ENCODE results near the gene SACM1L. TPM values are rescaled to one million over a fixed set of nuclear protein-coding genes. Genes with fewer than 3 reads are reported as not detected.

SACM1L gene
- total and polyA plus RNA-seq, 4 donors: 12.2 to 35.5 (median 20.5) TPM

DNA sequence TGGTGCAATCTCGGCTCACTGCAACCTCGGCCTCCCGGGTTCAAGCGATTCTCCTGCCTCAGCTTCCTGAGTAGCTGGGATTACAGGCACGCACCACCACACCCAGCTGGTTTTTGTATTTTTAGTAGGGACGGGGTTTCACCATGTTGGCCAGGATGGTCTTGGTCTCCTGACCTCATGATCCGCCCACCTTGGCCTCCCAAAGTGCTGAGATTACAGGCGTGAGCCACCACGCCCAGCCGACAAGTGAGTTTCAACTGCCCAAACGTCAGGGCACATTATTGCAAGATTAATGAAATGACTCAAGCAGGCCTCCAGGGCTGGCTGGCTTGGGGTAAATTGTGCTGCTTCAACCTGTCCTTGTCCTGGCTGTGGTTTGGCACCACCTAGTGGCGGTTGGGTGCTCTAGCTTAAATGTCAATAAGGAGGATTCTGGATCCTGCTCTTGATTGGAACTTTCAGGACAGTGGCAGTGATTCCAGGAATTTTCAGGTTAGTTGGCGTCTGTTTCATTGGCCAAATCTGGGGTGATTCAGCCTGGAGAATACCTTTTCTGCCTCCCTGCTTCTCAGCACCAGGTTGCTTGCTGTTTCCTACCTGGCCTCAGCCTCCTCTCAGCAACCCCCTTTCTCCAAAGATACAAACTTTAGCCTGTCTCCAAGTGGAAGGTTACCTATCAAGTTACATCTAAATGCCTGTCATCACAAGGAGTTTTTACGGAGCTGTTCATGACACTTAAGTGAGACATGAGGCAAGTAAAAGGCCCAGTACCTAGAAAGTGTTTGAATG, 32.4 kb upstream of the SACM1L start:
- WGBS: 35% methylated on average over 14 of the region's 14 CpGs
- Histone ChIP-seq H3K27ac (ENCODE audit: low read depth in 1 of 2, low read length in 2 of 2) (peak overlapping the region; percentile 36 to 79), H3K4me3 (ENCODE audit: low read depth in 1 of 3, low read length in 3 of 3) (no peak overlapping the region), H3K9me3 (ENCODE audit: control insufficient read depth in 4 of 4, low read length in 3 of 4) (no peaks in the 10 kb centered on the region), H3K4me1 (ENCODE audit: control insufficient read depth in 4 of 4, insufficient read depth in 4 of 4, low read length in 3 of 4) (peaks cover 4 to 45% (median 28%) of the 10 kb centered on the region in 4 donors), H3K9ac (ENCODE audit: low read depth in 1 of 2, low read length in 2 of 2) (peak overlapping the region in 1 of 2 donors; percentile 25), H3K27me3 (ENCODE audit: control insufficient read depth in 4 of 4, insufficient read depth in 4 of 4, low read length in 3 of 4) (no peaks in the 10 kb centered on the region), H3K36me3 (ENCODE audit: control insufficient read depth in 4 of 4, insufficient read depth in 3 of 4, low read depth in 1 of 4, low read length in 3 of 4) (no peaks in the 10 kb centered on the region)
- peak; percentile 88 for DNase-seq (ENCODE audit: low spot score)
- TF ChIP-seq GABPA (IDR thresholded peaks at IDR 0.05 in 1 of 2, conservative IDR thresholded peaks at IDR 0.05 in 1 of 2) (no peak), RXRA (IDR thresholded peaks at IDR 0.05) (peak; percentile 44 to 70), RAD21 (IDR thresholded peaks at IDR 0.05) (peak; percentile 99 to 100), HNF4A (conservative IDR thresholded peaks at IDR 0.05) (peak; percentile 23 to 47), SP1 (IDR thresholded peaks at IDR 0.05) (no peak), HNF4G (IDR thresholded peaks at IDR 0.05) (no peak), EGR1 (IDR thresholded peaks at IDR 0.05; ENCODE audit: low read depth in 2 of 2) (no peak), FOXA1 (IDR thresholded peaks at IDR 0.05) (peak; percentile 96), YY1 (IDR thresholded peaks at IDR 0.05) (peak; percentile 13), JUND (IDR thresholded peaks at IDR 0.05) (no peak), TAF1 (conservative IDR thresholded peaks at IDR 0.05) (no peak), NR2F2 (IDR thresholded peaks at IDR 0.05) (no peak), FOXA2 (IDR thresholded peaks at IDR 0.05) (peak; percentile 98)
- TF ChIP-seq, protein P1, sequence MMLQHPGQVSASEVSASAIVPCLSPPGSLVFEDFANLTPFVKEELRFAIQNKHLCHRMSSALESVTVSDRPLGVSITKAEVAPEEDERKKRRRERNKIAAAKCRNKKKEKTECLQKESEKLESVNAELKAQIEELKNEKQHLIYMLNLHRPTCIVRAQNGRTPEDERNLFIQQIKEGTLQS (IDR thresholded peaks at IDR 0.05): no peak
- TF ChIP-seq, protein P2, sequence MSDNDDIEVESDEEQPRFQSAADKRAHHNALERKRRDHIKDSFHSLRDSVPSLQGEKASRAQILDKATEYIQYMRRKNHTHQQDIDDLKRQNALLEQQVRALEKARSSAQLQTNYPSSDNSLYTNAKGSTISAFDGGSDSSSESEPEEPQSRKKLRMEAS (IDR thresholded peaks at IDR 0.05): no peak
- TF ChIP-seq, protein P3, sequence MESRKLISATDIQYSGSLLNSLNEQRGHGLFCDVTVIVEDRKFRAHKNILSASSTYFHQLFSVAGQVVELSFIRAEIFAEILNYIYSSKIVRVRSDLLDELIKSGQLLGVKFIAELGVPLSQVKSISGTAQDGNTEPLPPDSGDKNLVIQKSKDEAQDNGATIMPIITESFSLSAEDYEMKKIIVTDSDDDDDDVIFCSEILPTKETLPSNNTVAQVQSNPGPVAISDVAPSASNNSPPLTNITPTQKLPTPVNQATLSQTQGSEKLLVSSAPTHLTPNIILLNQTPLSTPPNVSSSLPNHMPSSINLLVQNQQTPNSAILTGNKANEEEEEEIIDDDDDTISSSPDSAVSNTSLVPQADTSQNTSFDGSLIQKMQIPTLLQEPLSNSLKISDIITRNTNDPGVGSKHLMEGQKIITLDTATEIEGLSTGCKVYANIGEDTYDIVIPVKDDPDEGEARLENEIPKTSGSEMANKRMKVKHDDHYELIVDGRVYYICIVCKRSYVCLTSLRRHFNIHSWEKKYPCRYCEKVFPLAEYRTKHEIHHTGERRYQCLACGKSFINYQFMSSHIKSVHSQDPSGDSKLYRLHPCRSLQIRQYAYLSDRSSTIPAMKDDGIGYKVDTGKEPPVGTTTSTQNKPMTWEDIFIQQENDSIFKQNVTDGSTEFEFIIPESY (IDR thresholded peaks at IDR 0.05): no peak
- TF ChIP-seq, protein P4, sequence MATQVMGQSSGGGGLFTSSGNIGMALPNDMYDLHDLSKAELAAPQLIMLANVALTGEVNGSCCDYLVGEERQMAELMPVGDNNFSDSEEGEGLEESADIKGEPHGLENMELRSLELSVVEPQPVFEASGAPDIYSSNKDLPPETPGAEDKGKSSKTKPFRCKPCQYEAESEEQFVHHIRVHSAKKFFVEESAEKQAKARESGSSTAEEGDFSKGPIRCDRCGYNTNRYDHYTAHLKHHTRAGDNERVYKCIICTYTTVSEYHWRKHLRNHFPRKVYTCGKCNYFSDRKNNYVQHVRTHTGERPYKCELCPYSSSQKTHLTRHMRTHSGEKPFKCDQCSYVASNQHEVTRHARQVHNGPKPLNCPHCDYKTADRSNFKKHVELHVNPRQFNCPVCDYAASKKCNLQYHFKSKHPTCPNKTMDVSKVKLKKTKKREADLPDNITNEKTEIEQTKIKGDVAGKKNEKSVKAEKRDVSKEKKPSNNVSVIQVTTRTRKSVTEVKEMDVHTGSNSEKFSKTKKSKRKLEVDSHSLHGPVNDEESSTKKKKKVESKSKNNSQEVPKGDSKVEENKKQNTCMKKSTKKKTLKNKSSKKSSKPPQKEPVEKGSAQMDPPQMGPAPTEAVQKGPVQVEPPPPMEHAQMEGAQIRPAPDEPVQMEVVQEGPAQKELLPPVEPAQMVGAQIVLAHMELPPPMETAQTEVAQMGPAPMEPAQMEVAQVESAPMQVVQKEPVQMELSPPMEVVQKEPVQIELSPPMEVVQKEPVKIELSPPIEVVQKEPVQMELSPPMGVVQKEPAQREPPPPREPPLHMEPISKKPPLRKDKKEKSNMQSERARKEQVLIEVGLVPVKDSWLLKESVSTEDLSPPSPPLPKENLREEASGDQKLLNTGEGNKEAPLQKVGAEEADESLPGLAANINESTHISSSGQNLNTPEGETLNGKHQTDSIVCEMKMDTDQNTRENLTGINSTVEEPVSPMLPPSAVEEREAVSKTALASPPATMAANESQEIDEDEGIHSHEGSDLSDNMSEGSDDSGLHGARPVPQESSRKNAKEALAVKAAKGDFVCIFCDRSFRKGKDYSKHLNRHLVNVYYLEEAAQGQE (IDR thresholded peaks at IDR 0.05): no peak
- TF ChIP-seq, protein P5, sequence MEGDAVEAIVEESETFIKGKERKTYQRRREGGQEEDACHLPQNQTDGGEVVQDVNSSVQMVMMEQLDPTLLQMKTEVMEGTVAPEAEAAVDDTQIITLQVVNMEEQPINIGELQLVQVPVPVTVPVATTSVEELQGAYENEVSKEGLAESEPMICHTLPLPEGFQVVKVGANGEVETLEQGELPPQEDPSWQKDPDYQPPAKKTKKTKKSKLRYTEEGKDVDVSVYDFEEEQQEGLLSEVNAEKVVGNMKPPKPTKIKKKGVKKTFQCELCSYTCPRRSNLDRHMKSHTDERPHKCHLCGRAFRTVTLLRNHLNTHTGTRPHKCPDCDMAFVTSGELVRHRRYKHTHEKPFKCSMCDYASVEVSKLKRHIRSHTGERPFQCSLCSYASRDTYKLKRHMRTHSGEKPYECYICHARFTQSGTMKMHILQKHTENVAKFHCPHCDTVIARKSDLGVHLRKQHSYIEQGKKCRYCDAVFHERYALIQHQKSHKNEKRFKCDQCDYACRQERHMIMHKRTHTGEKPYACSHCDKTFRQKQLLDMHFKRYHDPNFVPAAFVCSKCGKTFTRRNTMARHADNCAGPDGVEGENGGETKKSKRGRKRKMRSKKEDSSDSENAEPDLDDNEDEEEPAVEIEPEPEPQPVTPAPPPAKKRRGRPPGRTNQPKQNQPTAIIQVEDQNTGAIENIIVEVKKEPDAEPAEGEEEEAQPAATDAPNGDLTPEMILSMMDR (IDR thresholded peaks at IDR 0.05; ENCODE audit: low read depth, low read length, missing input control): peak; percentile 99

All from liver (tissue), 9 donors.